ENCODE measurements around the gene GLRA2.

DNA sequence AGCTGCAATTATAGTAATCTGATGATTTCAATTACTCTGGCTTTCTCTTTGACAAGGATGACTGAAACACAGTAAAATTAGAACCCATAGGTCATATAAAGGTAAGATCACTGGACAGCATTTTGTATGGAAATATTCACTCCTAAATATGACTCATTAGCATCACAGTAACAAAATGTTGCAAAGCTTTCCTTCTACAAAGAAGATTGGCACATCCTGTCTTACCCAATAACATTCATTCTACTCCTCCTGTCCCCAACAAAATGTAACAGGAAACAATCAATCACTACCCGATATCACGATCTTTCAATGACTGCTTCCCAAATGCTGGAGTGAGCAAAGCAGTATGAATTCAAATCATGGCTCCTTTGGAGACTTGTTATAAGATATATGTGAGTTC is 248.2 kb downstream of the GLRA2 start:
- TF ChIP-seq GATA3 (IDR thresholded peaks at IDR 0.05; ENCODE audit: low read depth, low read length): no peak
- no peak for TF ChIP-seq GATA2 (IDR thresholded peaks at IDR 0.05; ENCODE audit: low read depth, low read length)
